Measurements from ENCODE around the gene OCEL1. TPM values are rescaled to one million over a fixed set of nuclear protein-coding genes. Genes with fewer than 3 reads are reported as not detected.
A peak's percentile ranks its signal among the peaks of the same experiment; 100 is the strongest.

The OCEL1 gene
- total and polyA plus RNA-seq, 2 of the 13 experiments (the other 11 are each of a cell fraction or from before 2014, with no cell fraction given): 10.6 to 17.2 TPM

DNA sequence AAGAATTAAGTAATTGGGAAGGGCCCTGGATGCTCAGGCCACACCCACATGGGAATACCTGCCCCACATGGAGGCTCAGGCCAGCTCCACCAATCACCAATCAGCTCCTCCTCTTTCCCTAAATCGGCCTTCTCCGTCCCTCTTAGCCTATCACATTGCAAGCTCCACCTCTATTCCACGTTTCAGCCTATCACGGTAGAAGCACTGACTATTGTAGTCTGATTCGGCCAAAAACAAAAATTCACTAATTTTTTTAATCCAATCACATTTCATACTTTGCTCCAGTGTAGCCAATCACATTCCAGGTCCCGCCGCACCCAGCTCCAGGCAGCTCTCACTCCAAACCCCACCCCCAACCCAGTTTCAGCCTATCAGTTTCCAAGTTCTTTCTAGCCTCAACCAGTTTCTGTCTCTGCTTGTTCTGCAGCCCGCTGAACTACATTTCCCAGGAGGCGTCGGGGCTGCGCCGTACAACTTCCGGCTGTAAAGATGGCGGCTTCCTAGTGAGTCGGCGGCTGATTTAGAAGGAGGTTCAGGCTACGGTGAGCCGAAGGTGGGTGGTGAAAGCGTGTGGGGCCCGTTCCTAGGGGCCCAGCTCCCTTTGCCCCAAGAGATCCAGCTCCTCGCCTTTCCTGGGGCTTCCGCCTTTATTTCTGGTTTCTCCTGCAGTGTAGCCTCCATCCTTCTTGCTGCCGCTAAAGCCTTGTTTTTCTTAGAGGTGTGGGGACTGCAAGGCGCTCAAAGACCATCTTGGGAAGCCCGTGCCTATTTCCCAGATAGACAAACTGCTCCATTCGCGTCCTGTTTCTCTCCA, 41.2 kb downstream of the OCEL1 start, which contains the start of gene BABAM1 (continued):
- TF ChIP-seq, protein P1, sequence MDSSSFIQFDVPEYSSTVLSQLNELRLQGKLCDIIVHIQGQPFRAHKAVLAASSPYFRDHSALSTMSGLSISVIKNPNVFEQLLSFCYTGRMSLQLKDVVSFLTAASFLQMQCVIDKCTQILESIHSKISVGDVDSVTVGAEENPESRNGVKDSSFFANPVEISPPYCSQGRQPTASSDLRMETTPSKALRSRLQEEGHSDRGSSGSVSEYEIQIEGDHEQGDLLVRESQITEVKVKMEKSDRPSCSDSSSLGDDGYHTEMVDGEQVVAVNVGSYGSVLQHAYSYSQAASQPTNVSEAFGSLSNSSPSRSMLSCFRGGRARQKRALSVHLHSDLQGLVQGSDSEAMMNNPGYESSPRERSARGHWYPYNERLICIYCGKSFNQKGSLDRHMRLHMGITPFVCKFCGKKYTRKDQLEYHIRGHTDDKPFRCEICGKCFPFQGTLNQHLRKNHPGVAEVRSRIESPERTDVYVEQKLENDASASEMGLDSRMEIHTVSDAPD (CRISPR knock-in tag; IDR thresholded peaks at IDR 0.05): no peak
- TF ChIP-seq DNMT1 (CRISPR knock-in tag; IDR thresholded peaks at IDR 0.05) (no peak), ZNF235 (CRISPR knock-in tag; IDR thresholded peaks at IDR 0.05; ENCODE audit: borderline replicate concordance) (no peak), GATA4 (IDR thresholded peaks at IDR 0.05; ENCODE audit: borderline replicate concordance, low read depth) (no peak), ZSCAN29 (CRISPR knock-in tag; conservative IDR thresholded peaks at IDR 0.05) (no peak), ZNF772 (CRISPR knock-in tag; IDR thresholded peaks at IDR 0.05) (no peak), ZNF513 (CRISPR knock-in tag; conservative IDR thresholded peaks at IDR 0.05) (no peak), ZNF501 (CRISPR knock-in tag; IDR thresholded peaks at IDR 0.05) (peak; percentile 79), SMAD1 (CRISPR knock-in tag; IDR thresholded peaks at IDR 0.05; ENCODE audit: borderline replicate concordance, low read depth) (no peak), SOX13 (IDR thresholded peaks at IDR 0.05) (no peak), SOX13 (CRISPR knock-in tag; conservative IDR thresholded peaks at IDR 0.05 in 1 of 2, IDR thresholded peaks at IDR 0.05 in 1 of 2) (peak in 1 of 2 experiments; percentile 45; a peak in 1 of 4 replicates)
- TF ChIP-seq, protein P2, sequence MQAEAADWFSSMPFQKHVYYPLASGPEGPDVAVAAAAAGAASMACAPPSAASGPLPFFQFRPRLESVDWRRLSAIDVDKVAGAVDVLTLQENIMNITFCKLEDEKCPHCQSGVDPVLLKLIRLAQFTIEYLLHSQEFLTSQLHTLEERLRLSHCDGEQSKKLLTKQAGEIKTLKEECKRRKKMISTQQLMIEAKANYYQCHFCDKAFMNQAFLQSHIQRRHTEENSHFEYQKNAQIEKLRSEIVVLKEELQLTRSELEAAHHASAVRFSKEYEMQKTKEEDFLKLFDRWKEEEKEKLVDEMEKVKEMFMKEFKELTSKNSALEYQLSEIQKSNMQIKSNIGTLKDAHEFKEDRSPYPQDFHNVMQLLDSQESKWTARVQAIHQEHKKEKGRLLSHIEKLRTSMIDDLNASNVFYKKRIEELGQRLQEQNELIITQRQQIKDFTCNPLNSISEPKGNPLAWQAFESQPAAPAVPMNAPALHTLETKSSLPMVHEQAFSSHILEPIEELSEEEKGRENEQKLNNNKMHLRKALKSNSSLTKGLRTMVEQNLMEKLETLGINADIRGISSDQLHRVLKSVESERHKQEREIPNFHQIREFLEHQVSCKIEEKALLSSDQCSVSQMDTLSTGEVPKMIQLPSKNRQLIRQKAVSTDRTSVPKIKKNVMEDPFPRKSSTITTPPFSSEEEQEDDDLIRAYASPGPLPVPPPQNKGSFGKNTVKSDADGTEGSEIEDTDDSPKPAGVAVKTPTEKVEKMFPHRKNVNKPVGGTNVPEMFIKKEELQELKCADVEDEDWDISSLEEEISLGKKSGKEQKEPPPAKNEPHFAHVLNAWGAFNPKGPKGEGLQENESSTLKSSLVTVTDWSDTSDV (CRISPR knock-in tag; IDR thresholded peaks at IDR 0.05): no peak
- TF ChIP-seq, protein P3, sequence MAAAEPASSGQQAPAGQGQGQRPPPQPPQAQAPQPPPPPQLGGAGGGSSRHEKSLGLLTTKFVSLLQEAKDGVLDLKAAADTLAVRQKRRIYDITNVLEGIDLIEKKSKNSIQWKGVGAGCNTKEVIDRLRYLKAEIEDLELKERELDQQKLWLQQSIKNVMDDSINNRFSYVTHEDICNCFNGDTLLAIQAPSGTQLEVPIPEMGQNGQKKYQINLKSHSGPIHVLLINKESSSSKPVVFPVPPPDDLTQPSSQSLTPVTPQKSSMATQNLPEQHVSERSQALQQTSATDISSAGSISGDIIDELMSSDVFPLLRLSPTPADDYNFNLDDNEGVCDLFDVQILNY (CRISPR knock-in tag; conservative IDR thresholded peaks at IDR 0.05): no peak

All from HepG2 (cell line).